Measurements from ENCODE around the gene INSIG1. TPM values are rescaled to one million over a fixed set of nuclear protein-coding genes. Genes with fewer than 3 reads are reported as not detected.

The INSIG1 gene
- total RNA-seq, 1 donor from 2014 or later: 21.8 TPM

GRCh38 chr7:155343150-155343549 lies 45.5 kb downstream of the INSIG1 start:
- no peak for TF ChIP-seq CTCF (IDR thresholded peaks at IDR 0.05)
- Mint-ChIP-seq H3K4me3 (ENCODE audit: unreplicated experiment) (no peak overlapping the region), H3K36me3 (ENCODE audit: unreplicated experiment) (no peaks in the 10 kb centered on the region), H3K4me1 (ENCODE audit: unreplicated experiment) (peaks cover 4% of the 10 kb centered on the region), H3K9me3 (ENCODE audit: unreplicated experiment) (no peaks in the 10 kb centered on the region), H3K27me3 (ENCODE audit: unreplicated experiment) (peaks cover 8% of the 10 kb centered on the region), H3K27ac (ENCODE audit: unreplicated experiment) (no peak overlapping the region)
- no peak for DNase-seq (ENCODE audit: extremely low spot score, unreplicated experiment)

- Mint-ChIP-seq H3K4me1 (ENCODE audit: unreplicated experiment) (peaks cover 4% of the 10 kb centered on the region), H3K9me3 (ENCODE audit: unreplicated experiment) (no peaks in the 10 kb centered on the region), H3K36me3 (ENCODE audit: unreplicated experiment) (no peaks in the 10 kb centered on the region), H3K27me3 (ENCODE audit: unreplicated experiment) (peaks cover 8% of the 10 kb centered on the region), H3K4me3 (ENCODE audit: unreplicated experiment) (no peak overlapping the region), H3K27ac (ENCODE audit: unreplicated experiment) (no peak overlapping the region)
- TF ChIP-seq CTCF (IDR thresholded peaks at IDR 0.05): no peak
- peak; percentile 81 for DNase-seq (ENCODE audit: extremely low spot score, unreplicated experiment)
These were observed 46.0 kb downstream of the INSIG1 start for GRCh38 chr7:155343661-155344121.

GRCh38 chr7:155344270-155344617 lies 46.6 kb downstream of the INSIG1 start:
- no peak overlapping the region for H3K4me3 Mint-ChIP-seq (ENCODE audit: unreplicated experiment)
- H3K9me3 Mint-ChIP-seq (ENCODE audit: unreplicated experiment): no peaks in the 10 kb centered on the region
- TF ChIP-seq CTCF (IDR thresholded peaks at IDR 0.05): no peak
- H3K4me1 Mint-ChIP-seq (ENCODE audit: unreplicated experiment): peaks cover 4% of the 10 kb centered on the region
- no peaks in the 10 kb centered on the region for H3K36me3 Mint-ChIP-seq (ENCODE audit: unreplicated experiment)
- H3K27ac Mint-ChIP-seq (ENCODE audit: unreplicated experiment): no peak overlapping the region
- no peak for DNase-seq (ENCODE audit: extremely low spot score, unreplicated experiment)
- peaks cover 8% of the 10 kb centered on the region for H3K27me3 Mint-ChIP-seq (ENCODE audit: unreplicated experiment)

- peak; percentile 94 for DNase-seq (ENCODE audit: extremely low spot score, unreplicated experiment)
- Mint-ChIP-seq H3K36me3 (ENCODE audit: unreplicated experiment) (no peaks in the 10 kb centered on the region), H3K4me3 (ENCODE audit: unreplicated experiment) (peak overlapping the region; percentile 65), H3K27ac (ENCODE audit: unreplicated experiment) (no peak overlapping the region), H3K4me1 (ENCODE audit: unreplicated experiment) (peaks cover 4% of the 10 kb centered on the region), H3K9me3 (ENCODE audit: unreplicated experiment) (no peaks in the 10 kb centered on the region), H3K27me3 (ENCODE audit: unreplicated experiment) (peaks cover 8% of the 10 kb centered on the region)
- peak; percentile 92 for TF ChIP-seq CTCF (IDR thresholded peaks at IDR 0.05)
These were observed 47.1 kb downstream of the INSIG1 start for GRCh38 chr7:155344618-155345433.

GRCh38 chr7:155345490-155345889 lies 47.8 kb downstream of the INSIG1 start:
- peaks cover 4% of the 10 kb centered on the region for H3K4me1 Mint-ChIP-seq (ENCODE audit: unreplicated experiment)
- H3K36me3 Mint-ChIP-seq (ENCODE audit: unreplicated experiment): no peaks in the 10 kb centered on the region
- H3K9me3 Mint-ChIP-seq (ENCODE audit: unreplicated experiment): no peaks in the 10 kb centered on the region
- H3K4me3 Mint-ChIP-seq (ENCODE audit: unreplicated experiment): no peak overlapping the region
- peaks cover 7% of the 10 kb centered on the region for H3K27me3 Mint-ChIP-seq (ENCODE audit: unreplicated experiment)
- TF ChIP-seq CTCF (IDR thresholded peaks at IDR 0.05): no peak
- H3K27ac Mint-ChIP-seq (ENCODE audit: unreplicated experiment): no peak overlapping the region
- DNase-seq (ENCODE audit: extremely low spot score, unreplicated experiment): no peak
